ENCODE data around the gene SYCE3. TPM values are rescaled to one million over a fixed set of nuclear protein-coding genes. Genes with fewer than 3 reads are reported as not detected.

Gene SYCE3
- total RNA-seq, 2 experiments from 2014 or later, result not detected

DNA sequence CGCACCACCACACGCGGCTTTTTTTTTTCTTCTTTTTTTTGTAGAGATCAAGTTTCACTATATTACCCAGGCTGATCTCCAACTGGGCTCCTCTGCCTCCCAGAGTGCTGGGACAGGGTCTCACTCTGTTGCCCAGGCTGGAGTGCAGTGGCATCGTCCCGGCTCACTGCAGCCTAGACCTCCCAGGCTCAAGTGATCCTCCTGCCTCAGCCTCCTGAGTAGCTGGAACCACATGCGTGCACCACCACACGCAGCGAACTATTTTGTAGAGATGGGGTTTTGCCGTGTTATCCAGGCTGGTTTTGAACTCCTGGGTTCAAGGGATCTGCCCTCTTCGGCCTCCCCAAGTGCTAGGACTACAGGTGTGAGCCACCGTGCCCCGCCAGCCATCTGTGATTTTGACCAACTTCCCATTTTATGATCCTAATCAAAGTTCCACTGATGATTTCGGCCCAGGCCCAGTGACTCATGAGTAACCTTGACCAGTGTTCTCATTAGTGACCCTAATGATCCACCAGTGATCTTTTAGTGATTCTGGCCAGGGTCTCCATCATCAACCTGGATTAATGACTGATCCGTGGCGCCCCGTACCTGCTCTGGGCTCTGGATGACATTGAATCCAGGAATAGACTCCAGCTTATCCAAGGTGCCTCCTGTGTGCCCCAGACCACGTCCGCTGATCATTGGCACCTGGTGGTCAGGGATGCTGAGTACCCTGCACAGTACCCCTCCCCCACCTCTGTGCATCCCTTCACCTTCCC is 34.6 kb downstream of the SYCE3 start:
- TF ChIP-seq, protein P1, sequence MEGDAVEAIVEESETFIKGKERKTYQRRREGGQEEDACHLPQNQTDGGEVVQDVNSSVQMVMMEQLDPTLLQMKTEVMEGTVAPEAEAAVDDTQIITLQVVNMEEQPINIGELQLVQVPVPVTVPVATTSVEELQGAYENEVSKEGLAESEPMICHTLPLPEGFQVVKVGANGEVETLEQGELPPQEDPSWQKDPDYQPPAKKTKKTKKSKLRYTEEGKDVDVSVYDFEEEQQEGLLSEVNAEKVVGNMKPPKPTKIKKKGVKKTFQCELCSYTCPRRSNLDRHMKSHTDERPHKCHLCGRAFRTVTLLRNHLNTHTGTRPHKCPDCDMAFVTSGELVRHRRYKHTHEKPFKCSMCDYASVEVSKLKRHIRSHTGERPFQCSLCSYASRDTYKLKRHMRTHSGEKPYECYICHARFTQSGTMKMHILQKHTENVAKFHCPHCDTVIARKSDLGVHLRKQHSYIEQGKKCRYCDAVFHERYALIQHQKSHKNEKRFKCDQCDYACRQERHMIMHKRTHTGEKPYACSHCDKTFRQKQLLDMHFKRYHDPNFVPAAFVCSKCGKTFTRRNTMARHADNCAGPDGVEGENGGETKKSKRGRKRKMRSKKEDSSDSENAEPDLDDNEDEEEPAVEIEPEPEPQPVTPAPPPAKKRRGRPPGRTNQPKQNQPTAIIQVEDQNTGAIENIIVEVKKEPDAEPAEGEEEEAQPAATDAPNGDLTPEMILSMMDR (IDR thresholded peaks at IDR 0.05), result no peak
- H3K36me3 Mint-ChIP-seq (ENCODE audit: low read depth), result peaks cover 27% of the 10 kb centered on the region
- DNase-seq (no peak), ATAC-seq (no peak)
- peak overlapping the region; percentile 88 for H3K27ac Mint-ChIP-seq
- ChIA-PET CTCF (interaction anchor here (0.9 to 4.3 kb wide), 5 partner anchors 20 to 92 kb away, joined by 3 to 67 read pairs (median 5); partner anchors contain the start of gene SYCE3), POLR2A (interaction anchor here (0.9 to 6.7 kb wide), 12 partner anchors 9 to 98 kb away, joined by 3 to 175 read pairs (median 7); partner anchors contain the start of genes CHKB, KLHDC7B, LMF2 and NCAPH2)
- peaks cover 31% of the 10 kb centered on the region for H3K4me1 Mint-ChIP-seq (ENCODE audit: low read depth)
- intact Hi-C loops (cut with micrococcal nuclease), result loop anchor here (5.0 kb wide), 1 partner anchor 54 kb away; the partner anchor contains the start of gene CHKB
- H3K27me3 Mint-ChIP-seq, result no peaks in the 10 kb centered on the region
- H3K4me3 Mint-ChIP-seq, result peak overlapping the region; percentile 94
- H3K9me3 Mint-ChIP-seq, result no peaks in the 10 kb centered on the region

DNA sequence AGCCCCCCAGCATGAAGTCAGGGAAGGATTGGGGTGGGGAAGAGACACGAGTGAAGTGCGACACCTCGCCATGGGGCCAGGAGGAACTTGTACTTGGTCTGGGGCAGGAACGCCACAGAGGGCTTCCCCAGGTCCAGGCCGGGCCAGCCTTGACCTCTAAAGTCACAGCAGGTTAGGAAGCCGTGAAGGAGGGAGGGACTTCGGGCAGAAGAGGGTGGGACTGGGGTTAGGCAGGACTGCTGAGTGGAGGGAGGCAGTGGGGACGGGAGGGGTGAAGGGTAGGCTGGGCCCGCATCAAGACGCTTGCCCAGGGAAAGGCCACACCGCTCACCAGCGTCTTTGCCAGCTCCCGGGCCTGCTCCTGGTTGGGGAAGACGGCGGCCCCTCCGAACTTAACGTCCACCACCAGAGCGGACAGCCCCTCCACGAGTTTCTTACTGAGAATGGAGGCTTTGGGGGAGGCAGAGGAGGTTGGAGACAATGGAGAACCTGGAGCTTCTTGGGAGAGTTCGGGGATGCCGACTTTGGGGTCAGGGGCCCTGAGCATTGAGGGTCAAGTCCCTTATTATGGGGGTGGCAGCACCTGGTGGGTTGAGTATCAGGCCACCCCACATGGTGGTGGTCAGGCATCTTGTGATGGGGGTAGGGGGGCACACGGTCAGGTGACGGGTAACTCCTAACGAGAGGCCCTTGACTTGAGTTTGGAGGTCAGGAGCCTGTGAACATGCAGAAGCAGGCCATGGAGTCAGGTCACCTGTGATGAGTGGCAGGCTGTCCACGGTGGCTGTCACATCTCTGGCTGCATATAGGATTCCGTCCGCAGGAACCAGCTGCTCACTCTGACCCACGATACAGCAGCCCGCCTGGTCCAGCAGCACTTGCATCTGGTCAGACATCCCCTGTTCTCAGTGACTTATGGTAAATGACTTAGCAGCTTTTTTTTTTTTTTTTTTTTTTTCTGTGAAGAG is 35.6 kb downstream of the SYCE3 start:
- intact Hi-C loops (cut with micrococcal nuclease), result loop anchor here (5.0 kb wide), 1 partner anchor 55 kb away; the partner anchor contains the start of gene CHKB
- H3K36me3 Mint-ChIP-seq (ENCODE audit: low read depth), result peaks cover 26% of the 10 kb centered on the region
- TF ChIP-seq, protein P1 (IDR thresholded peaks at IDR 0.05), result no peak
- H3K27ac Mint-ChIP-seq, result peak overlapping the region; percentile 88
- POLR2A ChIA-PET, result interaction anchor here (0.9 to 6.7 kb wide), 9 partner anchors 11 to 99 kb away, joined by 3 to 175 read pairs (median 8); partner anchors contain the start of genes CHKB, KLHDC7B, LMF2 and NCAPH2
- CTCF ChIA-PET, result interaction anchor here (0.7 to 4.3 kb wide), 6 partner anchors 9 to 93 kb away, joined by 3 to 80 read pairs (median 37); partner anchors contain the start of genes LMF2, NCAPH2 and SYCE3
- peak overlapping the region; percentile 94 for H3K4me3 Mint-ChIP-seq
- peak; percentile 71 for DNase-seq
- H3K27me3 Mint-ChIP-seq, result no peaks in the 10 kb centered on the region
- peaks cover 25% of the 10 kb centered on the region for H3K4me1 Mint-ChIP-seq (ENCODE audit: low read depth)
- ATAC-seq, result peak; percentile 11
- H3K9me3 Mint-ChIP-seq, result no peaks in the 10 kb centered on the region

DNA sequence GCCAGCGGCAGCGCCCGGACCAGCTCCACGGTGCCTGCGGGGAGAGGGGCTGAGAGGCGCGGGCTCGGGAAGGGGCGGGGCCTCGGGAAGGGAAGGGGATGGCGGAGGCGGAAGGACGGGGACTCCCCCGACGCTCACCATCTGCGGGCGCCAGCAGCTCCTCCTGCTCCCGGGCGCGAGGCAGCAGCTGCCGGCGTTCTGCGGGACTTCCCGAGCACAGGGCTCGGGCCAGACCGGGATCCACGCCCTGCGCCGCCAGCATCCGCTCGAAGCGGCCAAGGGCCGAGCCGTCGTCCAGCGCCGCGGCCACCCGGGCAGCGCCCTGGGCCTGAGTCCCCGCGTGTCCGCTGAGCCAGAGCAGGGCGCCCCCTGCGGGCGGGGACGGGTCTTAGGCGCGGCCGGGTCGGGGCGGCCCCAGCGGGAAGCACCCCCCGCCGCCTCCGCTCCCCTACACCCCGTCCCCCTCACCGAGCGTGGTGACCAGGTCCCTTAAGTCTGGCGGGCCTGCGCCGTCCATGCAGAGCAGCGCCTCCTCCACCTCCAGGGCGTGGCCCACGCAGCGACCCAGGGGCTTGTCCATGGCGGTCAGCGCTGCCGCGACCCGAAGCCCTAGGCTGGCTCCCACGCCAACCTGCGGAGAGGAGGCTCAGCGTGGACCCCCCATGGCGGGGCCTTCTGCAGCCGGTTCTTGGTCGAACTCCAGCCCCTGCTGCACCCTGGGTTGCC is 36.4 kb downstream of the SYCE3 start:
- Mint-ChIP-seq H3K27me3 (no peaks in the 10 kb centered on the region), H3K27ac (peak overlapping the region; percentile 88), H3K36me3 (ENCODE audit: low read depth) (peaks cover 26% of the 10 kb centered on the region), H3K9me3 (no peaks in the 10 kb centered on the region), H3K4me3 (peak overlapping the region; percentile 94), H3K4me1 (ENCODE audit: low read depth) (peaks cover 25% of the 10 kb centered on the region)
- ChIA-PET POLR2A (interaction anchor here (0.7 to 6.7 kb wide), 39 partner anchors 11 to 336 kb away, joined by 3 to 175 read pairs (median 5); partner anchors contain the start of genes ADM2, ARSA, CHKB and CPT1B), CTCF (interaction anchor here (0.8 to 4.3 kb wide), 43 partner anchors 9 to 564 kb away, joined by 3 to 80 read pairs (median 5); partner anchors contain the start of genes ARSA, CHKB, HDAC10 and KLHDC7B)
- peak; percentile 90 for DNase-seq
- TF ChIP-seq, protein P1 (IDR thresholded peaks at IDR 0.05), result peak; percentile 89
- ATAC-seq, result peak; percentile 52
- intact Hi-C loops (cut with micrococcal nuclease), result loop anchor here (5.0 kb wide), 1 partner anchor 56 kb away; the partner anchor contains the start of gene CHKB

DNA sequence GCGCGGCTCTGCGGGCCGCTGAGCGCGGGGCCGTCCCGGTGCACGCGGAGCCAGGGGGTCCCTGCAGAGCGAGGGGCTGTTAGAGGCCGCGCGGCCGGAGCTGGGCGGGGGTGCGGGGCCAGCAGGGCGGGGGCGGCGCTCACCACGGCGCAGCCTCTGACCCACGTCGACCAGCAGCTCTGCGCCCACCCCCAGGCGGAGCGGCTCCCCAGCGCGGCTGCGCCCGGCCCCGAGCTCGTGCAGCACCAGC is 36.9 kb downstream of the SYCE3 start:
- ATAC-seq (no peak), DNase-seq (no peak)
- TF ChIP-seq, protein P1 (IDR thresholded peaks at IDR 0.05), result no peak
- Mint-ChIP-seq H3K27ac (peak overlapping the region; percentile 75), H3K9me3 (no peaks in the 10 kb centered on the region), H3K4me1 (ENCODE audit: low read depth) (peaks cover 25% of the 10 kb centered on the region), H3K36me3 (ENCODE audit: low read depth) (peaks cover 28% of the 10 kb centered on the region), H3K27me3 (no peaks in the 10 kb centered on the region), H3K4me3 (peak overlapping the region; percentile 94)
- intact Hi-C loops (cut with micrococcal nuclease), result loop anchor here (5.0 kb wide), 1 partner anchor 57 kb away; the partner anchor contains the start of gene CHKB
- ChIA-PET POLR2A (interaction anchor here (0.7 to 6.7 kb wide), 38 partner anchors 10 to 336 kb away, joined by 3 to 175 read pairs (median 4); partner anchors contain the start of genes ADM2, ARSA, CHKB and CPT1B), CTCF (interaction anchor here (0.6 to 4.3 kb wide), 49 partner anchors 9 to 564 kb away, joined by 3 to 80 read pairs (median 4); partner anchors contain the start of genes ARSA, CHKB, HDAC10 and KLHDC7B)
